Measurements from ENCODE around the gene ETFA. TPM values are rescaled to one million over a fixed set of nuclear protein-coding genes. Genes with fewer than 3 reads are reported as not detected.

ETFA gene
- total RNA-seq, 2 donors from 2014 or later: 68.6 to 82.8 TPM

DNA sequence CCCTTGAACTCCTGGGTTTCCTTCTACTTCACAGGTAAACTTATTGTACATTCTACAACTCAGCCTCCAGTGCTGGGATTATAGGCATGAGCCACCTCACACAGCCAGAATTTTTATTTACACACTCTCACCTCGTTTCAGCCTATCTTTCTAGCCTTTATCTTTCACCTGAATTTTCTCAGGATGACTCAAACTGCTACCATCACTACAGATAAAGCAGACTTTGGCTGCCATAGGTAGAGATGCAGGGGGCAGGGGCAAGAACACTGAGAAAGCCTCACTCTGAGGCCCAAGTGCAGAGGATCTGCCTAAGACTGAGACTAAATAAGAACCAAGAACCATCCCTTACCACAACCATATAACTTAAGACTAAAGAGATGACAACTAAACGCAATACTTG is 59.0 kb downstream of the ETFA start:
- no peak for DNase-seq (ENCODE audit: low spot score)
- H3K4me1 ChIP-seq (replicated peaks): no peaks in the 10 kb centered on the region
- H3K27me3 ChIP-seq (replicated peaks; ENCODE audit: insufficient read depth): no peaks in the 10 kb centered on the region
- H3K27ac ChIP-seq: no peak overlapping the region
- H3K36me3 ChIP-seq: no peaks in the 10 kb centered on the region
- TF ChIP-seq, protein P1, sequence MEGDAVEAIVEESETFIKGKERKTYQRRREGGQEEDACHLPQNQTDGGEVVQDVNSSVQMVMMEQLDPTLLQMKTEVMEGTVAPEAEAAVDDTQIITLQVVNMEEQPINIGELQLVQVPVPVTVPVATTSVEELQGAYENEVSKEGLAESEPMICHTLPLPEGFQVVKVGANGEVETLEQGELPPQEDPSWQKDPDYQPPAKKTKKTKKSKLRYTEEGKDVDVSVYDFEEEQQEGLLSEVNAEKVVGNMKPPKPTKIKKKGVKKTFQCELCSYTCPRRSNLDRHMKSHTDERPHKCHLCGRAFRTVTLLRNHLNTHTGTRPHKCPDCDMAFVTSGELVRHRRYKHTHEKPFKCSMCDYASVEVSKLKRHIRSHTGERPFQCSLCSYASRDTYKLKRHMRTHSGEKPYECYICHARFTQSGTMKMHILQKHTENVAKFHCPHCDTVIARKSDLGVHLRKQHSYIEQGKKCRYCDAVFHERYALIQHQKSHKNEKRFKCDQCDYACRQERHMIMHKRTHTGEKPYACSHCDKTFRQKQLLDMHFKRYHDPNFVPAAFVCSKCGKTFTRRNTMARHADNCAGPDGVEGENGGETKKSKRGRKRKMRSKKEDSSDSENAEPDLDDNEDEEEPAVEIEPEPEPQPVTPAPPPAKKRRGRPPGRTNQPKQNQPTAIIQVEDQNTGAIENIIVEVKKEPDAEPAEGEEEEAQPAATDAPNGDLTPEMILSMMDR (IDR thresholded peaks at IDR 0.05): no peak
- TF ChIP-seq POLR2AphosphoS5 (IDR thresholded peaks at IDR 0.05): no peak
- TF ChIP-seq POLR2A (IDR thresholded peaks at IDR 0.05): no peak
- intact Hi-C loops (cut with DNase I): no loop called here
- no peak overlapping the region for H3K4me3 ChIP-seq
- H3K9me3 ChIP-seq: no peaks in the 10 kb centered on the region
- 83% methylated on average over 2 of the region's 2 CpGs for WGBS

DNA sequence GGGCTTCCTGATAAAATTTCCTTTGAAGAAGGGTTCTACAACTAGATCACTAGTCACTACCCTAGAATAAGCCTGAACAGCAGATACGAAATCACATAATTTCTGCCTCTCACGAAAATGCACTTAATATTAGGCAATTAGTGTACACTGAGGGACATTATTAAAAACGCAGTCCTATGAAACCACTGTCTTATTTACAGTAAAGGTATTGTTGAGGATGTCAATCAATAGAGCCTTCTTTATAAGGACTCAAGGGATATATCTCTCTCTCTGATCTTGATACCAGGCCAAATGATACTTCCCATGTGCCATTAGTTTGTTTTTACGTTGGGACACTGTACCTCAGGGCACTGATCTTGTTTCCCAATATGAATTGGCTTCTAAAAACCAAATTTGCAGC is 59.6 kb downstream of the ETFA start:
- Histone ChIP-seq H3K9me3 (no peaks in the 10 kb centered on the region), H3K4me3 (no peak overlapping the region), H3K36me3 (no peaks in the 10 kb centered on the region), H3K27ac (no peak overlapping the region), H3K27me3 (replicated peaks; ENCODE audit: insufficient read depth) (no peaks in the 10 kb centered on the region), H3K4me1 (replicated peaks) (no peaks in the 10 kb centered on the region)
- TF ChIP-seq POLR2A (IDR thresholded peaks at IDR 0.05) (no peak), POLR2AphosphoS5 (IDR thresholded peaks at IDR 0.05) (no peak)
- TF ChIP-seq, protein P1 (IDR thresholded peaks at IDR 0.05): no peak
- intact Hi-C loops (cut with DNase I): no loop called here
- DNase-seq (ENCODE audit: low spot score): no peak
- WGBS: 77% methylated on average over 4 of the region's 4 CpGs

DNA sequence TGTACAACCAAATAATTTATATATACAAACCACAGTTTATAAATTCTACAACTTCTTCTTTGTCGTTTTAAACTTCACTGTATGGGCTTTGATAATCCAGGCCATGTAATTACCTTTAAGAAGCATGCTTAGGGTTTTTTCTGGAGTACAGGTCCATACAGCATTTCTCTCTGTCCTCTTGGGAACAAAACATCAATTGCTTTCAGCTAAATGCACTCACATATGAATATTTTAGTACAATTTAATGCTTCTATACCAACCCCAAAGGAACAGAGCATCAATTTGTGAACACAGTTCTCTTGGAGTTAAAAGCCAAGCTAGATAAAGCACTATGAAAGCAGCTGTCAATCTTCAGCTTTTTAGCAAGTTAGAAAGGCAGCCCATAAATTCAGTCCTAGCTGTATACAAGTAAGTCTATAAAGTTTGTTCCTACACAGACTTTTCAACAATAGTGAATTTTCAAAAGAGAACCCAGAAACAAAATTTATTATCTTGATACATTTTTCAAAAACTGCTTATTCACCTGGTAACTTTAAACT is 66.1 kb downstream of the ETFA start:
- no peaks in the 10 kb centered on the region for H3K27me3 ChIP-seq (replicated peaks; ENCODE audit: insufficient read depth)
- no peaks in the 10 kb centered on the region for H3K36me3 ChIP-seq
- H3K4me3 ChIP-seq: no peak overlapping the region
- TF ChIP-seq POLR2A (IDR thresholded peaks at IDR 0.05) (no peak), POLR2AphosphoS5 (IDR thresholded peaks at IDR 0.05) (no peak)
- TF ChIP-seq, protein P1 (IDR thresholded peaks at IDR 0.05): no peak
- intact Hi-C loops (cut with DNase I): no loop called here
- WGBS: 70% methylated on average over 1 of the region's 1 CpG
- DNase-seq (ENCODE audit: low spot score): no peak
- no peaks in the 10 kb centered on the region for H3K4me1 ChIP-seq (replicated peaks)
- H3K27ac ChIP-seq: no peak overlapping the region
- no peaks in the 10 kb centered on the region for H3K9me3 ChIP-seq

DNA sequence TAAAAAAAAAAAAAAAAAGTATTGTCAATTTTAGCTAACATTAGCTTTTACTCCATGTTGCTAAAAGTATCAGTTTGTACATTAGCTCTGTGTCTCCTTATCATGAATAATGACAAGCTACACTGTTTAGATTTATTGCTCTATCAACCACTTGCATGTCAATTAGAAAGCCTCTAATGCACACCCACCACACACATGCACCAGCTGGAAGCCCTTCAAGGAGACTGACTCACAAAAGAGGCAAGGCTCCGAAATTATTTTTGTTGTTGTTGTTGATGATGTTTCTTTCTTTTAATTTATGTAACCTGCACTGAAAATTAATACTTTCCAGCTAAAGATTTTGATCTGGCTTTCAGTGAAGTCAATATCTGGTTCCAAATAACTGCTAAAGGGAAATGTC is 71.5 kb downstream of the ETFA start:
- H3K27me3 ChIP-seq (replicated peaks; ENCODE audit: insufficient read depth): no peaks in the 10 kb centered on the region
- H3K4me3 ChIP-seq: no peak overlapping the region
- no peaks in the 10 kb centered on the region for H3K36me3 ChIP-seq
- H3K4me1 ChIP-seq (replicated peaks): peaks cover 3% of the 10 kb centered on the region
- WGBS: 43% methylated on average over 1 of the region's 1 CpG
- TF ChIP-seq, protein P1 (IDR thresholded peaks at IDR 0.05): no peak
- TF ChIP-seq POLR2AphosphoS5 (IDR thresholded peaks at IDR 0.05): no peak
- TF ChIP-seq POLR2A (IDR thresholded peaks at IDR 0.05): no peak
- H3K27ac ChIP-seq: no peak overlapping the region
- H3K9me3 ChIP-seq: no peaks in the 10 kb centered on the region
- DNase-seq (ENCODE audit: low spot score): no peak
- intact Hi-C loops (cut with DNase I): no loop called here

DNA sequence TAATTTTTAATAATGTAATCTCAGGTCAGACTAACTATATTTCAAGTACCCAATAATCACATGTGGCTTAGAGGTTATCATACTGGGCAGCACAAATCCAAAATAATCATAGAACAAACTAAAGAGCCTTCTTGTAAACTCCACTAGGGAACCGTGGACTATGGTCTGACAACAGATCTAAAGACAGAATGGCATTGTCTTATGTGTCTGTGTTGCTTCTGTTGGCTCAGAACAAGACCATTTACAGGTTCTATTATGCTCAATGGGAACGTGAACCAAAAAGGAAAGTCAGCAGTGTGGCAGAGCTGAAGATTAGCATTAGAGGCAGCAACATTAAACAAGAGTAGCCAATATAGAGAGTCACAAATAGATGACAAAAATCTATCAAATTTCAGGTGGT is 74.9 kb downstream of the ETFA start:
- Histone ChIP-seq H3K4me3 (no peak overlapping the region), H3K36me3 (no peaks in the 10 kb centered on the region), H3K4me1 (replicated peaks) (peaks cover 12% of the 10 kb centered on the region), H3K27ac (no peak overlapping the region), H3K27me3 (replicated peaks; ENCODE audit: insufficient read depth) (no peaks in the 10 kb centered on the region), H3K9me3 (no peaks in the 10 kb centered on the region)
- TF ChIP-seq POLR2AphosphoS5 (IDR thresholded peaks at IDR 0.05): no peak
- TF ChIP-seq, protein P1 (IDR thresholded peaks at IDR 0.05): no peak
- no peak for TF ChIP-seq POLR2A (IDR thresholded peaks at IDR 0.05)
- WGBS: 68% methylated on average over 2 of the region's 2 CpGs
- intact Hi-C loops (cut with DNase I): no loop called here
- DNase-seq (ENCODE audit: low spot score): no peak

Measured in prostate gland (tissue), 2 donors.